Sigmoid colon (tissue), 7 donors: ENCODE data around the gene ABT1. TPM values are rescaled to one million over a fixed set of nuclear protein-coding genes. Genes with fewer than 3 reads are reported as not detected.

Experiments
- DNase-seq: peaks from one replicate; pipeline ENCODE4 v3.0.0-alpha.2; 2019
- H3K27ac ChIP-seq, 4 donors: fragments of 200-600 bp; sonication (generic); one replicate each; pipeline ENCODE4 v1.5.1; 2016 to 2019; ENCODE audit warnings: mild to moderate bottlenecking in 1 of 4
- H3K27me3 ChIP-seq, 3 donors: fragments of 200-600 bp; sonication (generic); one replicate each; pipeline ENCODE4 v1.5.1; 2019; ENCODE audit warnings: mild to moderate bottlenecking in 1 of 3
- H3K36me3 ChIP-seq, 4 donors: fragments of 200-600 bp; sonication (generic); one replicate each; pipeline ENCODE4 v1.5.1; 2016 to 2019
- H3K4me1 ChIP-seq, 4 donors: fragments of 200-600 bp; sonication (generic); one replicate each; pipeline ENCODE4 v1.5.1; 2017 to 2019
- H3K4me3 ChIP-seq, 4 donors: fragments of 200-600 bp; sonication (generic); one replicate each; pipeline ENCODE4 v1.5.1; 2017 to 2019; ENCODE audit warnings: mild to moderate bottlenecking in 2 of 4, moderate library complexity in 1 of 4
- H3K9me3 ChIP-seq, 4 donors: fragments of 200-600 bp in 3 of 4; sonication (generic) in 3 of 4; one replicate each; pipeline versions ENCODE4 v1.5.1 to v1.6.1; 2013 to 2019
- CTCF ChIP-seq, 4 experiments: fragments of 450-650 bp in 3 of 4; fragments of 200-600 bp in 1 of 4; IDR thresholded peaks; one replicate each; pipeline ENCODE4 v1.5.1; 2016 to 2019; ENCODE audit warnings: antibody characterized with exemption in 4 of 4, mild to moderate bottlenecking in 3 of 4, moderate library complexity in 2 of 4
- EP300 ChIP-seq, 4 donors: sonication (generic); formaldehyde crosslinking; IDR thresholded peaks; one replicate each; pipeline ENCODE4 v1.6.1; 2017; ENCODE audit warnings: antibody characterized with exemption in 4 of 4
- POLR2A ChIP-seq, 2 donors: fragments of 450-650 bp; IDR thresholded peaks; one replicate each; pipeline ENCODE4 v1.6.1; 2016; ENCODE audit warnings: antibody characterized with exemption in 2 of 2, mild to moderate bottlenecking in 2 of 2, moderate library complexity in 2 of 2
- POLR2AphosphoS5 ChIP-seq, 4 donors: sonication (generic); formaldehyde crosslinking; IDR thresholded peaks; one replicate each; pipeline ENCODE4 v1.6.1; 2017; ENCODE audit warnings: antibody characterized with exemption in 4 of 4
- WGBS, 2 donors: extraction: QIAGEN DNeasy Blood & Tissue Kit; methylation state at CpG; one replicate each; pipeline ENCODE4 v1.1.7; 2013; 5-methylcytosine and 5-hydroxymethylcytosine counted together
- intact Hi-C: fragments of 100-400 bp; cut with DNase I; formaldehyde crosslinking; loops from one replicate; pipeline ENCODE4 v1.15.1; 2023
- polyA plus RNA-seq, 3 donors: library from polyadenylated mRNA; stranded (reverse); fragments of 200-250 nt; gene quantifications; one replicate each; pipeline ENCODE4 v1.2.3, GENCODE V29; 2013
- total RNA-seq, 4 donors: library from RNA; depleted of rRNA; stranded (reverse); fragments of >200 nt; gene quantifications; one replicate each; pipeline ENCODE4 v1.1.0, GENCODE V29; 2016
- donor health status: healthy with polysubstance abuse.
- donor health status: Bipolar disorder and iron deficiency.
- donor health status: healthy.

ABT1 gene
- total and polyA plus RNA-seq, 7 donors, result 10.2 to 21.3 (median 16.6) TPM

DNA sequence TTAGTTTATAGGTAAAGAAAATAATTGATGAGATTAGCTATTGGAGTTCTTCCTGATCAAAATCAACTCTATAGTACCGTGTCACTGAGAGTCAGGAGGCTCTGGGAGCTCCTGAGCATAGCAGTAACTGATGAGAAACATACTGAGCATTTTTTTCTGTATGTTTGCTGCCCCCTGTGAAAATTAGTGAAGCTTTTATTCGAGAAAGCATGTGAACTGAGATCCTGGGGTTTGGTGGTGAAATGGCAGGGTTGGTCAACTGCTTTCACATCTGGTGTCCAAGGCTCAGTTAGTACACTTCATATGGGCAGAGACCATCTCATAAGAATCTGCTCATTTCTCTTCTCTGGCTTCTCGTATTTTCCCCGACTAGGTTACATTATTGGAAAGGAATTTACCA, 4.1 kb upstream of the ABT1 start:
- Histone ChIP-seq H3K9me3 (no peaks in the 10 kb centered on the region), H3K4me3 (no peak overlapping the region), H3K27me3 (peaks cover 13 to 48% (median 28%) of the 10 kb centered on the region in 3 donors), H3K4me1 (peaks cover 0 to 19% (median 8%) of the 10 kb centered on the region in 4 donors), H3K36me3 (no peaks in the 10 kb centered on the region), H3K27ac (no peak overlapping the region)
- intact Hi-C loops, result no loop called here
- 53 to 60% methylated on average over 4 of the region's 4 CpGs for WGBS, 2 donors
- no peak for TF ChIP-seq EP300 (IDR thresholded peaks at IDR 0.05)
- TF ChIP-seq POLR2AphosphoS5 (IDR thresholded peaks at IDR 0.05), result no peak
- no peak for TF ChIP-seq POLR2A (IDR thresholded peaks at IDR 0.05)
- no peak for TF ChIP-seq CTCF (IDR thresholded peaks at IDR 0.05)
- DNase-seq, result no peak

- H3K36me3 ChIP-seq, result peaks cover 0 to 6% (median 6%) of the 10 kb centered on the region in 4 donors
- H3K27me3 ChIP-seq, result peaks cover 13 to 41% (median 28%) of the 10 kb centered on the region in 3 donors
- H3K4me1 ChIP-seq, result peaks cover 0 to 25% (median 12%) of the 10 kb centered on the region in 4 donors
- H3K4me3 ChIP-seq, result no peak overlapping the region
- intact Hi-C loops, result no loop called here
- no peaks in the 10 kb centered on the region for H3K9me3 ChIP-seq
- no peak for DNase-seq
- TF ChIP-seq EP300 (IDR thresholded peaks at IDR 0.05) (no peak), POLR2AphosphoS5 (IDR thresholded peaks at IDR 0.05) (no peak), POLR2A (IDR thresholded peaks at IDR 0.05) (no peak), CTCF (IDR thresholded peaks at IDR 0.05) (no peak)
- H3K27ac ChIP-seq, result no peak overlapping the region
- 41 to 47% methylated on average over 20 of the region's 20 CpGs for WGBS, 2 donors
Observed at GRCh38 chr6:26593278-26594130, 3.2 kb upstream of the ABT1 start.

- TF ChIP-seq EP300 (IDR thresholded peaks at IDR 0.05) (no peak), CTCF (IDR thresholded peaks at IDR 0.05) (no peak), POLR2AphosphoS5 (IDR thresholded peaks at IDR 0.05) (no peak), POLR2A (IDR thresholded peaks at IDR 0.05) (no peak)
- Histone ChIP-seq H3K36me3 (peaks cover 0 to 12% (median 9%) of the 10 kb centered on the region in 4 donors), H3K4me3 (no peak overlapping the region), H3K27me3 (peaks cover 13 to 41% (median 28%) of the 10 kb centered on the region in 3 donors), H3K27ac (no peak overlapping the region), H3K4me1 (peaks cover 0 to 25% (median 13%) of the 10 kb centered on the region in 4 donors), H3K9me3 (no peaks in the 10 kb centered on the region)
- 31 to 55% methylated on average over 6 of the region's 6 CpGs for WGBS, 2 donors
- no peak for DNase-seq
- intact Hi-C loops, result no loop called here
Observed at GRCh38 chr6:26594131-26594498, 2.6 kb upstream of the ABT1 start.

DNA sequence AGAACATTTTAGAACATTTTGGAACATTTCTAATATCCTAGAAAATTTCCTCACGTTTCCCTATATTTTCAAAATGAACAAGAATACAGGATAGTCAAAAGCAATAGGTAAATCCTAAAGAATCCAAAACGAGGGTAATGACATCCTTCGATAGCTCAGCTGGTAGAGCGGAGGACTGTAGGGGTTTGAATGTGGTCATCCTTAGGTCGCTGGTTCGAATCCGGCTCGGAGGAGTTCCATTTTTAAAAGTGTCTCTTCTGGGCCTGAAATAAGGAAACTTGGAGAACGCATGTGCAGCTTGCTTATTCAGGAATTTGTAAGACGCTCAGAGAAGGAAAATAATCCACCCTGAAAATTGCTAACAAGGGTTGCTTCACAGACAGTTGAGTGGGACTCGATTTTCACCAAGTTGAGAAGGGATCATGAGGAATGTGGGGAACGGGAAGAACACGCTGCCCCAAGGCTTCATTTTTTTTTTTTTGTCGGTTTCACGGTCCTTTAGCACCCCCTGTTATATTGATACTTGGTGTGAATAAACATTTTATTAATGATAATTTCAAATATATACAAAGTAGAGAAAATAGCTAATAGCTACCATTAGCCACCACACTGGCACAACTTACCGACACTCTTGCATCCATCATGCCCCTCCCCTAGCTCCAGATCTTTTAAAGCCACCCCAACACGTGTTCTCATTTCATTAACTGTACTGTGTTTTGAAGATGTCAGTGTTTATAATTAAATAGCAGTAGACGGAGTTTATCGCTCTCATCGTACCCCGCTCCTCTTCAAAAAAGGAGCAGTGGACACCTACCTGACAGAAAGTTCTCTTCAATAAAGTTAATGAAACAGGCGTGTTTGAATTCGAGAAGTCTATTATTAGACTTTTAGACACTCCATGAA, 1.8 kb upstream of the ABT1 start:
- peaks cover 13 to 41% (median 28%) of the 10 kb centered on the region in 3 donors for H3K27me3 ChIP-seq
- DNase-seq, result no peak

More for the DNA sequence above, 1.8 kb upstream of the ABT1 start:
- Histone ChIP-seq H3K27ac (peak overlapping the region; percentile 84 to 93 (median 88)), H3K4me3 (peak overlapping the region; percentile 14 to 93 (median 84)), H3K9me3 (no peaks in the 10 kb centered on the region), H3K4me1 (peaks cover 0 to 25% (median 13%) of the 10 kb centered on the region in 4 donors), H3K36me3 (peaks cover 0 to 21% (median 9%) of the 10 kb centered on the region in 4 donors)
- intact Hi-C loops, result loop anchor here (1.0 to 5.0 kb wide), 5 partner anchors 23 to 1212 kb away; partner anchors contain the start of gene HMGN4
- WGBS, 2 donors, result 27 to 40% methylated on average over 23 of the region's 23 CpGs
- TF ChIP-seq EP300 (IDR thresholded peaks at IDR 0.05) (no peak), CTCF (IDR thresholded peaks at IDR 0.05) (no peak), POLR2AphosphoS5 (IDR thresholded peaks at IDR 0.05) (no peak), POLR2A (IDR thresholded peaks at IDR 0.05) (no peak)
